Gastroesophageal sphincter (tissue), 4 donors: ENCODE measurements around the gene CTR9. TPM values are rescaled to one million over a fixed set of nuclear protein-coding genes. Genes with fewer than 3 reads are reported as not detected.
A peak's percentile ranks its signal among the peaks of the same experiment; 100 is the strongest.

Source experiments
- ATAC-seq: fragments of 150-250 bp; one replicate; pipeline ENCODE4 v1.9.1; 2016; ENCODE audit warnings: mild to moderate bottlenecking, moderate library complexity
- H3K27ac ChIP-seq, 4 donors: fragments of 200-600 bp; sonication (generic) in 3 of 4; 1 replicate in 3 of 4; 2 replicates in 1 of 4; pipeline ENCODE4 v1.5.1; 2016 to 2019
- H3K27me3 ChIP-seq: fragments of 200-600 bp; sonication (generic); one replicate; pipeline ENCODE4 v1.5.1; 2019
- H3K36me3 ChIP-seq, 2 donors: fragments of 200-600 bp; sonication (generic); one replicate each; pipeline ENCODE4 v1.5.1; 2019; ENCODE audit warnings: control low read depth in 1 of 2
- H3K4me1 ChIP-seq, 3 donors: fragments of 200-600 bp; sonication (generic); 1 replicate in 2 of 3; 2 replicates in 1 of 3; pipeline ENCODE4 v1.5.1; 2016 to 2019; ENCODE audit warnings: control low read depth in 2 of 3
- H3K4me3 ChIP-seq, 2 donors: fragments of 200-600 bp; sonication (generic); one replicate each; pipeline ENCODE4 v1.5.1; 2019; ENCODE audit warnings: mild to moderate bottlenecking in 1 of 2, moderate library complexity in 1 of 2
- H3K9me3 ChIP-seq, 3 donors: fragments of 200-600 bp; sonication (generic); one replicate each; pipeline ENCODE4 v1.5.1; 2017 to 2019; ENCODE audit warnings: control low read depth in 2 of 3
- EP300 ChIP-seq: sonication (generic); formaldehyde crosslinking; IDR thresholded peaks from one replicate; pipeline ENCODE4 v1.6.1; 2017; ENCODE audit warnings: antibody characterized with exemption, mild to moderate bottlenecking
- POLR2A ChIP-seq, 2 donors: fragments of 450-650 bp; IDR thresholded peaks; one replicate each; pipeline ENCODE4 v1.6.1; 2017; ENCODE audit warnings: antibody characterized with exemption in 2 of 2, mild to moderate bottlenecking in 2 of 2, moderate library complexity in 1 of 2
- POLR2AphosphoS5 ChIP-seq: sonication (generic); formaldehyde crosslinking; IDR thresholded peaks from one replicate; pipeline ENCODE4 v1.6.1; 2017; ENCODE audit warnings: antibody characterized with exemption
- WGBS, 2 donors: methylation state at CpG; one replicate each; pipeline ENCODE4 v1.1.5; 2018; ENCODE audit warnings: low coverage in 1 of 2; 5-methylcytosine and 5-hydroxymethylcytosine counted together
- total RNA-seq, 4 donors: library from RNA; depleted of rRNA; stranded (reverse); fragments of >200 nt; gene quantifications; one replicate each; pipeline ENCODE4 v1.1.0, GENCODE V29; 2016
- TF ChIP-seq, protein P1 (sequence below), 4 experiments: fragments of 200-600 bp in 2 of 4; fragments of 450-650 bp in 2 of 4; sonication (generic) in 1 of 4; IDR thresholded peaks; one replicate each; pipeline ENCODE4 v1.5.1; 2017 to 2019; ENCODE audit warnings: antibody characterized with exemption in 4 of 4, mild to moderate bottlenecking in 2 of 4, moderate library complexity in 2 of 4

Gene CTR9
- total RNA-seq, 4 donors from 2014 or later: 18.1 to 21.8 (median 20.9) TPM

DNA sequence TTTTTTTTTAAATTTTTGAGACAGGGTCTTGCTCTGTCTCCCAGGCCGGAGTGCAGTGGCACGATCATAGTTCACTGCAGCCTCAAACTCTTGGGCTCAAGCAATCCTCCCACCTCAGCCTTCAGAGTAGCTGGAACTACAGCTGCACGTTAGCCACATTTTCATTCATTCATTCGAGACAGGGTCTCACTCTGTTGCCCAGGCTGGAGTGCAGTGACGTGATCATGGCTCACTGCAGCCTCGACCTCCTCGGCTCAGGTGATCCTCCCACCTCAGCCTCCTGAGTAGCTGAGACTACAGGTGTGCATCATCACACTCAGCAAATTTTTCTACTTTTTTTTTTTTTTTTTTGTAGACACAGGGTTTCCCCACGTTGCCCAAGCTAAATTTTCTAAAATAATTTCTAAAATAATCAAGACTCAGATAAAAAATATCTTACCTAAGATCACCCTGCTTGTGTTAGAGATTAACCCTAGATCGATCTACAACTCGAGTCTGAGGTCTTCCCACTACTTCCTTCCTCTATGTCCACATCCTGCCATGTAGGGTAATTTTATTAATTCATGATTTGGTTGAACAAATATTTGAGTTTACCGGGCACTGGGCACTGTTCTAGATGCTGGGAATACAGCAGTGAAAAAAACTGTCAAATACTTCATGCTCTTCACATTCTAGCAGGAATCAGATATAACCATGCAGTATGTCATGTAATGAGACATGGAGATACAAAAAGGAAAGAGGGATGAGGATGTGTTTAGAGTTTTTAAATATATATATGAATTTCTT is 42.6 kb downstream of the CTR9 start:
- Histone ChIP-seq H3K27me3 (no peaks in the 10 kb centered on the region), H3K36me3 (peaks cover 1 to 32% of the 10 kb centered on the region in 2 donors), H3K9me3 (no peaks in the 10 kb centered on the region), H3K27ac (no peak overlapping the region), H3K4me3 (no peak overlapping the region), H3K4me1 (peaks cover 0 to 18% (median 3%) of the 10 kb centered on the region in 3 donors)
- TF ChIP-seq EP300 (no peak), POLR2A (IDR thresholded peaks at IDR 0.05) (no peak)
- TF ChIP-seq, protein P1, sequence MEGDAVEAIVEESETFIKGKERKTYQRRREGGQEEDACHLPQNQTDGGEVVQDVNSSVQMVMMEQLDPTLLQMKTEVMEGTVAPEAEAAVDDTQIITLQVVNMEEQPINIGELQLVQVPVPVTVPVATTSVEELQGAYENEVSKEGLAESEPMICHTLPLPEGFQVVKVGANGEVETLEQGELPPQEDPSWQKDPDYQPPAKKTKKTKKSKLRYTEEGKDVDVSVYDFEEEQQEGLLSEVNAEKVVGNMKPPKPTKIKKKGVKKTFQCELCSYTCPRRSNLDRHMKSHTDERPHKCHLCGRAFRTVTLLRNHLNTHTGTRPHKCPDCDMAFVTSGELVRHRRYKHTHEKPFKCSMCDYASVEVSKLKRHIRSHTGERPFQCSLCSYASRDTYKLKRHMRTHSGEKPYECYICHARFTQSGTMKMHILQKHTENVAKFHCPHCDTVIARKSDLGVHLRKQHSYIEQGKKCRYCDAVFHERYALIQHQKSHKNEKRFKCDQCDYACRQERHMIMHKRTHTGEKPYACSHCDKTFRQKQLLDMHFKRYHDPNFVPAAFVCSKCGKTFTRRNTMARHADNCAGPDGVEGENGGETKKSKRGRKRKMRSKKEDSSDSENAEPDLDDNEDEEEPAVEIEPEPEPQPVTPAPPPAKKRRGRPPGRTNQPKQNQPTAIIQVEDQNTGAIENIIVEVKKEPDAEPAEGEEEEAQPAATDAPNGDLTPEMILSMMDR (IDR thresholded peaks at IDR 0.05): no peak
- 62 to 77% methylated on average over 9 to 11 of the region's 11 CpGs for WGBS, 2 donors
- ATAC-seq: no peak

DNA sequence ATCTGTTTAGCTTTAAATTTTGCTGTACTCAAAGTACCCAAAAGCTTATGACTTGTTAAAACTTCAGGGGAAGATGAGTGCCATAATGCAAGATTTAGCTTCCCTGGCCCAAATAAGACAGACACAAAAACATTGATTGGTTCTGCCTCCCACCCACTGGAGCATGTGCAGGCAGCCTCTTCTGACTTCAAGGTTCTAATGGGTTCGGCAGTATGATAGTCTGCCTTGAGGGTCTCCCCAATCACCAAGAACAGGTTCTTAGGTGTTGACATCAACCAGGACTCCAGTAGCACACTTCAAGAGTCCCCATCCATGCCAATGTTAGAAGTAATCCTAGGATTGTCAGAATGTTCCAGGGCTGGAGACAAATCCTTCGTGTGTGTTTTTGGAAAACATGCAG is 45.1 kb downstream of the CTR9 start:
- peaks cover 24 to 57% of the 10 kb centered on the region in 2 donors for H3K36me3 ChIP-seq
- H3K27me3 ChIP-seq: no peaks in the 10 kb centered on the region
- peaks cover 0 to 41% (median 3%) of the 10 kb centered on the region in 3 donors for H3K4me1 ChIP-seq
- H3K9me3 ChIP-seq: no peaks in the 10 kb centered on the region
- no peak for TF ChIP-seq EP300
- no peak for TF ChIP-seq POLR2A (IDR thresholded peaks at IDR 0.05)
- TF ChIP-seq, protein P1 (IDR thresholded peaks at IDR 0.05): no peak
- TF ChIP-seq POLR2AphosphoS5: no peak
- ATAC-seq: no peak
- H3K27ac ChIP-seq: no peak overlapping the region
- 18 to 58% methylated on average over 2 of the region's 2 CpGs for WGBS, 2 donors
- H3K4me3 ChIP-seq: no peak overlapping the region

DNA sequence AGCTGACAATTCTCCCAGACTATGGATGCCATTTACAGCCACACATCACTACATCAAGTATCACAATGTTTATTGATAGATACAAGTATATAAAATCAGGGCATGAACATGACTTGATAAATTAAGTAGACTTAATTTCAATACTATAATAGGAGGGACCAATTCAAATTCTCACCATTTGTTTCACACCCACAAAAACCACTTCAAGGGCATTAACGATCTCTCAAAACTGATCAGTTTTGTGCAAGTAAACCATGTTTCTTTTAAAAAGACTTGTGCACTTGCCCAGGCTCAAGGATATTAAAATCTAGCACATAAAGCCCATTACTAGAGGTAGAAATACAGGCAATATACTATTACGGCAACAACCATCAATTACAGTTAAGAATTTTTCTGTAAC is 46.0 kb downstream of the CTR9 start:
- TF ChIP-seq, protein P1 (IDR thresholded peaks at IDR 0.05): no peak
- TF ChIP-seq POLR2AphosphoS5 (no peak), EP300 (no peak), POLR2A (IDR thresholded peaks at IDR 0.05) (no peak)
- peaks cover 2 to 49% (median 3%) of the 10 kb centered on the region in 3 donors for H3K4me1 ChIP-seq
- H3K4me3 ChIP-seq: no peak overlapping the region
- H3K27me3 ChIP-seq: no peaks in the 10 kb centered on the region
- H3K27ac ChIP-seq: no peak overlapping the region
- H3K36me3 ChIP-seq: peaks cover 32 to 65% of the 10 kb centered on the region in 2 donors
- ATAC-seq: no peak
- WGBS, 2 donors: 69 to 70% methylated on average over 2 of the region's 2 CpGs
- no peaks in the 10 kb centered on the region for H3K9me3 ChIP-seq

DNA sequence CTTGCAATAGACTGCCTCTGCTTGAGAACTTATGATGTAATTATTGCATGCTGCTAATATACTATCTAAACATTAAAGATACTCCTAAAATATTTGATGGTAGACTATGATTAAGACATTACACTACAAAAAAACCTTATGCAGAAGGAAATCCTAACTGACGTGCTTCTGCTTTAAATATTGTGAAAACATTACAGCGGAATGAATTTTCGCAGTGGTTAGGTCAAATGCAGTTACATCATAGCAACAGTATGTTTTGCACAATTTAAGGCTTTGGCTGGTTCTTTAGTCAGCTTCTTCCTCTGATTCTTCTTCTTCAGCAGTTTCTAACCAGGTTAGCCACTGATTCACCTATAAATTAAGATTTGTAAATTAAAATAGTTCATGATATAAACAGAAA is 46.5 kb downstream of the CTR9 start:
- Histone ChIP-seq H3K36me3 (peaks cover 35 to 70% of the 10 kb centered on the region in 2 donors), H3K27me3 (no peaks in the 10 kb centered on the region), H3K9me3 (no peaks in the 10 kb centered on the region), H3K4me1 (peaks cover 2 to 50% (median 3%) of the 10 kb centered on the region in 3 donors), H3K4me3 (no peak overlapping the region), H3K27ac (no peak overlapping the region)
- WGBS, 2 donors: 58 to 61% methylated on average over 3 of the region's 3 CpGs
- no peak for ATAC-seq
- no peak for TF ChIP-seq POLR2A (IDR thresholded peaks at IDR 0.05)
- TF ChIP-seq, protein P1 (IDR thresholded peaks at IDR 0.05): no peak
- TF ChIP-seq EP300: no peak
- no peak for TF ChIP-seq POLR2AphosphoS5

DNA sequence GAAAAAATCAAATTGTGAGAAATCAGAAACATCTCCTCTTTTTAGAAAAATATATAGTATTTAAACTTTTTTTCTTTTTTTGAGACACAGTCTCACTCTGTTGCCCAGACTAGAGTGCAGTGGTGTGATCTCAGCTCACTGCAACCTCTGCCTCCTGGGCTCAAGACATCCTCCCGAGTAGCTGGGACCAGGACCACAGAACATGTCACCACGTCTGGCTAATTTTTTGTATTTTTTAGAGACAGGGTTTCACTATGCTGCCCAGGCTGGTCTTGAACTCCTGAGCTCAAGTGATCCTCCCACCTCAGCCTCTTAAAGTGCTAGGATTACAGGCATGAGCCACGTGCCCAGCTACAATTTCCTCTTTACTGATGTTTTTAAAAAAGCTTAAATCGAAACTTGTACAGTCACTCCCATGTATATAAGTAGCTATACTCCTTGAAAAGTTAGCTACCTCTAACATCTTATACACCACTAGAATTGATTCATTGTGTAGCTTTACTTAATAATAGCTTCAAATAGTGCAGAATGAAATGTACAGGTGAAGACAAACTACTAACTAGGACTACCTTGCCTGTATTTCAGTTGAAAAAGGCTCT is 47.4 kb downstream of the CTR9 start:
- Histone ChIP-seq H3K27ac (peak overlapping the region in 1 of 4 donors; percentile 9), H3K27me3 (no peaks in the 10 kb centered on the region), H3K4me1 (peaks cover 0 to 54% (median 2%) of the 10 kb centered on the region in 3 donors), H3K4me3 (no peak overlapping the region), H3K36me3 (peaks cover 39 to 79% of the 10 kb centered on the region in 2 donors), H3K9me3 (no peaks in the 10 kb centered on the region)
- TF ChIP-seq, protein P1 (IDR thresholded peaks at IDR 0.05): no peak
- no peak for TF ChIP-seq POLR2A (IDR thresholded peaks at IDR 0.05)
- TF ChIP-seq POLR2AphosphoS5: no peak
- no peak for TF ChIP-seq EP300
- WGBS, 2 donors: 38 to 47% methylated on average over 4 of the region's 4 CpGs
- no peak for ATAC-seq
